ENCODE results near the gene TAMM41.
"Not testable (repeated sequence)": the region's sequence is repeated elsewhere in the genome, so short reads cannot be mapped to it uniquely, and the experiment has no call there.

The TAMM41 gene

DNA sequence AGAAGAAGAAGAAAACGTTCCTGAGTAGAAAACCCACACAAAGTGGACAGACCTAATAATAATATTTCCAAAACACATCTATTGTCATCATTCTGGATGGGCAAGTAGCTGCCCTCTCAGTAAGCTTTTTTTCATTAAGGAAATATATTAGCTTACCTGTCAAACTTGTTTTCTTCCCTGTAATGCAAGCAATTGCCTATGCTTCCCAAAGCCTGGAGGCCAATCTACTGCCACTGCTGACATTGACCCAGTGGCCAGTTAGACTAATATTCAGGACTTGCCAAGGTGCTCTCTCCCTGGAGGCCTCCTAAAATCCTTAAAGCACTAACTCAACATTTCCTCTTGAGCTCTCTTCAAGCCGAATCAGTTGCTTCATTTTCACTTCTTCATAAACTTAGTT lies 86.7 kb downstream of the TAMM41 start:
- FAIRE-seq: no peak

DNA sequence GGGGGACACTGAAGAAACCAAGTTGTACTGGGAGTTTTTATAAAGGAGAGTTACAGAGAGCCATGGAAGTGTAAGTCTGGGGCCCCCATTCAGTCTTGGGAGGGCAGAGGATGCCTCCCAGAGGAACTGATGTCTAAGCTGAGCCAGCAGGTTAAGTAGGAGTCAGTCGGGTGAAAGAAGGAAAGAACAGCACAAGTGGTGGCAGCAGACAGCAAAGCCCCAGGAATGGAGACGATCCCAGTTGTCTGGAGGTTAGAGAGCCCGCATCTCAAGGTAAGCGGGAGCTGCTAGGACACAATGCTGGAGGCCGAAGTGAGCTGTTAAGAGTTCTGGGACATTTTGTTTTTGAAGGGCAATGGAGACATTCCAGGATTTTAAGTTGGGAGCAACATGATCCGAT lies 88.8 kb downstream of the TAMM41 start:
- FAIRE-seq: no peak

- no peak for FAIRE-seq
These were observed 89.2 kb downstream of the TAMM41 start for GRCh38 chr3:11757441-11757875.

GRCh38 chr3:11755276-11755675 lies 91.4 kb downstream of the TAMM41 start:
- FAIRE-seq: no peak

- FAIRE-seq: not testable (repeated sequence)
These were observed 94.4 kb downstream of the TAMM41 start for GRCh38 chr3:11752254-11752653.

DNA sequence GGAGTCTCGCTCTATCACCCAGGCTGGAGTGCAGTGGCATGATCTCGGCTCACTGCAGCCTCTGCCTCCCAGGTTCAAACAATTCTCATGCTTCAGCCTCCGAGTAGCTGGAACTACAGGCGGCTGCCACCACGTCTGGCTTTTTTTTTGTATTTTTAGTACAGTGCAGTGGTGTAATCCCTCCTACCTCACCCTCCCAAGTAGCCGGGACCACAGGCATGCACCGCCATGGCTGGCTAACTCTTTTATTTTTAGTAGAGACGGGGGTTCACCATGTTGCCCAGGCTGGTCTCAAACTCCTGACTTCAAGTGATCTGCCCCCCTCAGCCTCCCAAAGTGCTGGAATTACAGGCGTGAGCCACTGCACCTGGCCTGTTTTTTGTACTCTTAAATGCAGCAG lies 98.4 kb downstream of the TAMM41 start:
- FAIRE-seq: not testable (repeated sequence)
